Esophagus muscularis mucosa (tissue), 4 donors: ENCODE results near the gene DEDD. TPM values are rescaled to one million over a fixed set of nuclear protein-coding genes. Genes with fewer than 3 reads are reported as not detected.

Experiments
- DNase-seq: peaks from one replicate; pipeline ENCODE4 v3.0.0-alpha.2; 2017; ENCODE audit errors: extremely low spot score
- H3K27ac ChIP-seq, 4 donors: fragments of 200-600 bp; sonication (generic); replicated peaks in 1 of 4; 1 replicate in 3 of 4; 2 replicates in 1 of 4; pipeline ENCODE4 v1.5.1; 2016 to 2019; ENCODE audit warnings: mild to moderate bottlenecking in 1 of 4
- H3K27me3 ChIP-seq, 4 donors: fragments of 200-600 bp; sonication (generic); one replicate each; pipeline versions ENCODE4 v1.5.1 to v1.6.0; 2016 to 2019
- H3K36me3 ChIP-seq, 4 donors: fragments of 200-600 bp; sonication (generic); one replicate each; pipeline ENCODE4 v1.5.1; 2016 to 2019
- H3K4me1 ChIP-seq, 4 donors: fragments of 200-600 bp; sonication (generic); one replicate each; pipeline ENCODE4 v1.5.1; 2016 to 2019
- H3K4me3 ChIP-seq, 4 donors: fragments of 200-600 bp; sonication (generic); 1 replicate in 2 of 4; 2 replicates in 2 of 4; pipeline ENCODE4 v1.5.1; 2016 to 2019; ENCODE audit warnings: mild to moderate bottlenecking in 4 of 4, moderate library complexity in 1 of 4
- H3K9me3 ChIP-seq, 4 donors: fragments of 200-600 bp; sonication (generic); 1 replicate in 3 of 4; 2 replicates in 1 of 4; pipeline ENCODE4 v1.5.1; 2016 to 2019
- CTCF ChIP-seq, 3 experiments: fragments of 200-600 bp in 2 of 3; fragments of 450-650 bp in 1 of 3; sonication (generic) in 2 of 3; IDR thresholded peaks; one replicate each; pipeline ENCODE4 v1.5.1; 2017 to 2019; ENCODE audit warnings: antibody characterized with exemption in 3 of 3, mild to moderate bottlenecking in 2 of 3, moderate library complexity in 1 of 3
- EP300 ChIP-seq: sonication (generic); formaldehyde crosslinking; IDR thresholded peaks from one replicate; pipeline ENCODE4 v1.6.1; 2017; ENCODE audit warnings: antibody characterized with exemption
- POLR2A ChIP-seq: fragments of 450-650 bp; IDR thresholded peaks from one replicate; pipeline ENCODE4 v1.6.1; 2017; ENCODE audit warnings: antibody characterized with exemption, moderate library complexity, mild to moderate bottlenecking, low read depth
- POLR2AphosphoS5 ChIP-seq, 2 donors: sonication (generic); formaldehyde crosslinking; IDR thresholded peaks; one replicate each; pipeline ENCODE4 v1.6.1; 2017; ENCODE audit warnings: antibody characterized with exemption in 2 of 2
- WGBS: methylation state at CpG from one replicate; pipeline ENCODE4 v1.1.5; 2018; 5-methylcytosine and 5-hydroxymethylcytosine counted together
- intact Hi-C: fragments of 100-400 bp; cut with DNase I; formaldehyde crosslinking; loops from one replicate; pipeline ENCODE4 v1.15.1; 2023
- total RNA-seq, 4 donors: library from RNA; depleted of rRNA; stranded (reverse); fragments of >200 nt; gene quantifications; one replicate each; pipeline versions ENCODE4 v1.1.0 to v1.2.1, GENCODE V29; 2016

Gene DEDD, protein sequence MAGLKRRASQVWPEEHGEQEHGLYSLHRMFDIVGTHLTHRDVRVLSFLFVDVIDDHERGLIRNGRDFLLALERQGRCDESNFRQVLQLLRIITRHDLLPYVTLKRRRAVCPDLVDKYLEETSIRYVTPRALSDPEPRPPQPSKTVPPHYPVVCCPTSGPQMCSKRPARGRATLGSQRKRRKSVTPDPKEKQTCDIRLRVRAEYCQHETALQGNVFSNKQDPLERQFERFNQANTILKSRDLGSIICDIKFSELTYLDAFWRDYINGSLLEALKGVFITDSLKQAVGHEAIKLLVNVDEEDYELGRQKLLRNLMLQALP
- 10 to 100 TPM; 37.0 to 82.5 (median 47.7) TPM for total RNA-seq

GRCh38 chr1:161132410-161133219 is at the start of gene DEDD:
Gene DEDD (minus strand): TSS chr1:161132667. CDS start chr1:161124462, 8,205 bp downstream.
- Histone ChIP-seq H3K27me3 (no peaks in the 10 kb centered on the region), H3K36me3 (peaks cover 11 to 31% (median 19%) of the 10 kb centered on the region in 4 donors), H3K4me1 (peaks cover 31 to 61% (median 61%) of the 10 kb centered on the region in 4 donors), H3K27ac (peak within 1 kb of the TSS; percentile 93 to 96 (median 96)), H3K9me3 (no peaks in the 10 kb centered on the region), H3K4me3 (peak within 1 kb of the TSS; percentile 72 to 84 (median 81))
- WGBS: 1% methylated on average over 29 of the region's 68 CpGs
- peak; percentile 99 for DNase-seq
- intact Hi-C loops: loop anchor here (2.0 kb wide), 1 partner anchor 22 kb away; no protein-coding TSS in a partner anchor
- TF ChIP-seq POLR2AphosphoS5 (IDR thresholded peaks at IDR 0.05) (peak; percentile 56 to 62), POLR2A (peak; percentile 41), EP300 (peak; percentile 69), CTCF (IDR thresholded peaks at IDR 0.05) (no peak)

DNA sequence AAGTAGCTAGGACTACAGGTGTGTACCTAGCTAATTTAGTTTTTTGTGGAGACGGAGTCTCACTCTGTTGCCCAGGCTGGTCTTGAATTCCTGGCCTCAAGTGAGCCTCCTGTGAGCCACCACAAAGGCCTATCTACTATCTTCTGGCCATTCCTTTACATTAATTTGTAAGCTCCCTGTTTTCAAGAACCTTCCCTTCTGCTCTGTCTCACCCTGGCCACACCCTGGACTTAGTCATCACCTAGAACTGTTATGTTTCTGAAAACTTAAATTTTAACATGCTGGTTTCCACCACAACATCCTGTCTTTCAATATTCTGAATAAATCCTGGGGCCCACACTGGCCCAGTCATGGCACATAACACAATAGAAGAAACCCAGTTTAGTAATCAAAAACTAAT is 49.7 kb upstream of the DEDD start:
- 79% methylated on average over 1 of the region's 1 CpG for WGBS
- Histone ChIP-seq H3K4me3 (no peak overlapping the region), H3K27me3 (no peaks in the 10 kb centered on the region), H3K4me1 (peaks cover 15 to 31% (median 29%) of the 10 kb centered on the region in 4 donors), H3K27ac (no peak overlapping the region), H3K9me3 (no peaks in the 10 kb centered on the region), H3K36me3 (no peaks in the 10 kb centered on the region)
- TF ChIP-seq CTCF (IDR thresholded peaks at IDR 0.05) (no peak), POLR2AphosphoS5 (IDR thresholded peaks at IDR 0.05) (no peak), POLR2A (no peak), EP300 (no peak)
- DNase-seq: no peak
- intact Hi-C loops: no loop called here

DNA sequence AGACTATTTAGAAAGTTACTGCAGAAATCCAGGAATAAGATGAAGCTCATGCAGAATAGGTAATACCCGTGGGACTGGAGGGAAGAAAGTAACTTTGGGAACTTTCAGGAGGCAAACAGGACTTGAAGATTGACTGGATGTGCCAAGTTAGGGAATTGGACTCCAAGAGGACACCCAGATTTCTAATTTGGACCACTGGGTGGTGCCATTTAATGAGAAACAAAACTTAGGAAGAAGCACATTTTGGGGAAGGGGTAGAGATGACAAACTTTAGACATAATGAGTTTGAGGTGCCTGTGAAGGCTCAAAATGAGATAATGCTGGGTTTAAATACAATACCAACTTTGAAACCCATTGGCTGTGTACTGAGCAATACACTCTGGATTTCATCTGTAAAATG is 48.2 kb upstream of the DEDD start:
- Histone ChIP-seq H3K27me3 (no peaks in the 10 kb centered on the region), H3K27ac (no peak overlapping the region), H3K4me3 (no peak overlapping the region), H3K36me3 (peaks cover 4 to 7% (median 4%) of the 10 kb centered on the region in 4 donors), H3K4me1 (peaks cover 28 to 42% (median 30%) of the 10 kb centered on the region in 4 donors), H3K9me3 (no peaks in the 10 kb centered on the region)
- DNase-seq: no peak
- TF ChIP-seq EP300 (no peak), CTCF (IDR thresholded peaks at IDR 0.05) (peak in 1 of 3 experiments; percentile 19)
- 73% methylated on average over 1 of the region's 1 CpG for WGBS
- intact Hi-C loops: no loop called here

DNA sequence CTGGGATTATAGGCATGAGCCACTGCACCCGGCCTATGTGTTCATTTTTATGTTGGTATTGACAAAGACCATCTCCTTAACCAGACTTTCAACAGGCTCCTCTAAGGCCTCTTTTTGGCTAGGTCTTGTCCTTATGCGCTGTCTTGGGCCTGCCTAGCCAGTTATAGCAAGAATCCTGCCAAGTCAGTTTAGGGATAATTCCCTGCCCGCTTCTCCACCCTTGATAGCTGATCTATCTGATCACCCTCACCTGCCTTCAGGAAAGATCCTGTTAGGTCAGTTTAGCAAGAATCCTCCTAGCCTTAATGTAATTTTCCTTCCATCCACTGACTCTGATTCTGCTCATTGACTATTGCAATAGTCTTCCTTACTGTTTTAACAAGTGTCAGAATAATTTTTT is 47.2 kb upstream of the DEDD start:
- no peak for TF ChIP-seq EP300
- TF ChIP-seq POLR2A: no peak
- Histone ChIP-seq H3K4me3 (no peak overlapping the region), H3K4me1 (peaks cover 23 to 37% (median 30%) of the 10 kb centered on the region in 4 donors), H3K27me3 (no peaks in the 10 kb centered on the region), H3K27ac (no peak overlapping the region), H3K9me3 (no peaks in the 10 kb centered on the region), H3K36me3 (peaks cover 6 to 16% (median 14%) of the 10 kb centered on the region in 4 donors)
- DNase-seq: no peak
- intact Hi-C loops: no loop called here
- WGBS: 96% methylated on average over 3 of the region's 3 CpGs

DNA sequence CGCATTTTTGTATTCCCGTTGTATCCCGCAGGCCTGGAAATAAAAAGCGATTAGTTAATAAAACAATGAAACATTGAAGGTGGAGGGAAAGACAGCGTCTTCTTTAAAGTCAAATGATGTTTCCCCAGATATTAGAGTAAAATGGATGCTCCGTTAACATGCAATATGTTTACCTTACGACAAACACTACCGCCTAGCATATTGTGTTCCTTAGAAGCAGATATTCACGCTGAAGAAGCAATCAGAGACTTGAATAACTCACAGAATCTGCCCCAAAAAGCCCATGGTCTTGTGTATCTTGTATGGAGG is 45.4 kb upstream of the DEDD start:
- TF ChIP-seq CTCF (IDR thresholded peaks at IDR 0.05): no peak
- H3K27me3 ChIP-seq: no peaks in the 10 kb centered on the region
- peak overlapping the region; percentile 69 to 82 (median 80) for H3K4me3 ChIP-seq
- H3K4me1 ChIP-seq: peaks cover 26 to 34% (median 33%) of the 10 kb centered on the region in 4 donors
- 56% methylated on average over 9 of the region's 9 CpGs for WGBS
- H3K9me3 ChIP-seq: no peaks in the 10 kb centered on the region
- intact Hi-C loops: no loop called here
- no peak for DNase-seq
- H3K27ac ChIP-seq: peak overlapping the region; percentile 87 to 94 (median 90)
- H3K36me3 ChIP-seq: peaks cover 19 to 34% (median 32%) of the 10 kb centered on the region in 4 donors
